GM21737 (cell line): ENCODE results near the gene PRKACB.

Source experiments
- ATAC-seq: cut with Tn5 transposase; IDR thresholded peaks from one replicate; pipeline ENCODE4 v1.9.1; 2021; ENCODE audit warnings: mild to moderate bottlenecking, moderate library complexity; ENCODE audit not compliant: unreplicated experiment

PRKACB gene

GRCh38 chr1:84155517-84155916 lies 11.4 kb downstream of the PRKACB start:
- ATAC-seq, result no peak

GRCh38 chr1:84156210-84156621 lies 12.1 kb downstream of the PRKACB start:
- no peak for ATAC-seq

GRCh38 chr1:84159533-84160240 lies 15.6 kb downstream of the PRKACB start:
- ATAC-seq, result no peak

- ATAC-seq, result no peak
Observed at GRCh38 chr1:84162295-84162694, 18.2 kb downstream of the PRKACB start.

- ATAC-seq, result no peak
Observed at GRCh38 chr1:84163123-84163931, 19.3 kb downstream of the PRKACB start.

- no peak for ATAC-seq
Observed at GRCh38 chr1:84164161-84164560, 20.1 kb downstream of the PRKACB start.

GRCh38 chr1:84164567-84165021 lies 20.5 kb downstream of the PRKACB start:
- no peak for ATAC-seq

- ATAC-seq, result no peak
Observed at GRCh38 chr1:84165601-84166000, 21.5 kb downstream of the PRKACB start.

- peak; percentile 85 for ATAC-seq
Observed at GRCh38 chr1:84166797-84167196, 22.7 kb downstream of the PRKACB start.

GRCh38 chr1:84168783-84169182 lies 24.7 kb downstream of the PRKACB start:
- no peak for ATAC-seq

- no peak for ATAC-seq
Observed at GRCh38 chr1:84170171-84170570, 26.1 kb downstream of the PRKACB start.

GRCh38 chr1:84171481-84171880 lies 27.4 kb downstream of the PRKACB start:
- ATAC-seq, result no peak

- no peak for ATAC-seq
Observed at GRCh38 chr1:84174051-84174556, 30.0 kb downstream of the PRKACB start.

- no peak for ATAC-seq
Observed at GRCh38 chr1:84181350-84182005, 37.4 kb downstream of the PRKACB start.

- no peak for ATAC-seq
Observed at GRCh38 chr1:84190455-84190854, 46.4 kb downstream of the PRKACB start.

GRCh38 chr1:84192681-84193080 lies 48.6 kb downstream of the PRKACB start:
- ATAC-seq, result no peak

- no peak for ATAC-seq
Observed at GRCh38 chr1:84198832-84199231, 54.8 kb downstream of the PRKACB start.

GRCh38 chr1:84199257-84199656 lies 55.2 kb downstream of the PRKACB start:
- no peak for ATAC-seq

GRCh38 chr1:84202126-84202525 lies 58.1 kb downstream of the PRKACB start:
- ATAC-seq, result no peak

- no peak for ATAC-seq
Observed at GRCh38 chr1:84206375-84206774, 62.3 kb downstream of the PRKACB start.

GRCh38 chr1:84208935-84209334 lies 64.9 kb downstream of the PRKACB start:
- ATAC-seq, result no peak
